ENCODE results near the gene KPNA6. TPM values are rescaled to one million over a fixed set of nuclear protein-coding genes. Genes with fewer than 3 reads are reported as not detected.

Gene KPNA6
- total and polyA plus RNA-seq, 9 of the 15 experiments (the other 6 are each of a cell fraction or from before 2014, with no cell fraction given), result 20.1 to 54.6 (median 32.2) TPM

- TF ChIP-seq, protein P1, sequence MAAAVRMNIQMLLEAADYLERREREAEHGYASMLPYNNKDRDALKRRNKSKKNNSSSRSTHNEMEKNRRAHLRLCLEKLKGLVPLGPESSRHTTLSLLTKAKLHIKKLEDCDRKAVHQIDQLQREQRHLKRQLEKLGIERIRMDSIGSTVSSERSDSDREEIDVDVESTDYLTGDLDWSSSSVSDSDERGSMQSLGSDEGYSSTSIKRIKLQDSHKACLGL (CRISPR knock-in tag; IDR thresholded peaks at IDR 0.05; ENCODE audit: borderline replicate concordance, poor library complexity, severe bottlenecking), result no peak
- no peak for TF ChIP-seq CBX8 (IDR thresholded peaks at IDR 0.05; ENCODE audit: borderline replicate concordance, extremely low read depth, low read depth, low read length, poor library complexity, severe bottlenecking)
- TF ChIP-seq ID3 (CRISPR knock-in tag; IDR thresholded peaks at IDR 0.05), result no peak
- TF ChIP-seq ID3 (tag; IDR thresholded peaks at IDR 0.05), result no peak
- TF ChIP-seq ZNF507 (tag; conservative IDR thresholded peaks at IDR 0.05), result no peak
- TF ChIP-seq U2AF1 (optimal IDR thresholded peaks at IDR 0.05; ENCODE audit: low read depth, low read length), result no peak
- peak; percentile 28 for TF ChIP-seq NEUROD1 (IDR thresholded peaks at IDR 0.05; ENCODE audit: borderline replicate concordance, low read depth, low read length, partially characterized antibody)
- TF ChIP-seq DNMT1 (IDR thresholded peaks at IDR 0.05), result no peak
- TF ChIP-seq, protein P2, sequence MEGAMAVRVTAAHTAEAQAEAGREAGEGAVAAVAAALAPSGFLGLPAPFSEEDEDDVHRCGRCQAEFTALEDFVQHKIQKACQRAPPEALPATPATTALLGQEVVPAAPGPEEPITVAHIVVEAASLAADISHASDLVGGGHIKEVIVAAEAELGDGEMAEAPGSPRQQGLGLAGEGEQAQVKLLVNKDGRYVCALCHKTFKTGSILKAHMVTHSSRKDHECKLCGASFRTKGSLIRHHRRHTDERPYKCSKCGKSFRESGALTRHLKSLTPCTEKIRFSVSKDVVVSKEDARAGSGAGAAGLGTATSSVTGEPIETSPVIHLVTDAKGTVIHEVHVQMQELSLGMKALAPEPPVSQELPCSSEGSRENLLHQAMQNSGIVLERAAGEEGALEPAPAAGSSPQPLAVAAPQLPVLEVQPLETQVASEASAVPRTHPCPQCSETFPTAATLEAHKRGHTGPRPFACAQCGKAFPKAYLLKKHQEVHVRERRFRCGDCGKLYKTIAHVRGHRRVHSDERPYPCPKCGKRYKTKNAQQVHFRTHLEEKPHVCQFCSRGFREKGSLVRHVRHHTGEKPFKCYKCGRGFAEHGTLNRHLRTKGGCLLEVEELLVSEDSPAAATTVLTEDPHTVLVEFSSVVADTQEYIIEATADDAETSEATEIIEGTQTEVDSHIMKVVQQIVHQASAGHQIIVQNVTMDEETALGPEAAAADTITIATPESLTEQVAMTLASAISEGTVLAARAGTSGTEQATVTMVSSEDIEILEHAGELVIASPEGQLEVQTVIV (CRISPR knock-in tag; IDR thresholded peaks at IDR 0.05; ENCODE audit: borderline replicate concordance), result no peak; the same call in 1 of the 2 replicates
- no peak for TF ChIP-seq ZNF232 (CRISPR knock-in tag; IDR thresholded peaks at IDR 0.05)
- no peak for TF ChIP-seq ZNF146 (CRISPR knock-in tag; IDR thresholded peaks at IDR 0.05; ENCODE audit: unreplicated experiment)
- TF ChIP-seq RFX5 (IDR thresholded peaks at IDR 0.05; ENCODE audit: low read depth, low read length), result no peak
- TF ChIP-seq, protein P3, sequence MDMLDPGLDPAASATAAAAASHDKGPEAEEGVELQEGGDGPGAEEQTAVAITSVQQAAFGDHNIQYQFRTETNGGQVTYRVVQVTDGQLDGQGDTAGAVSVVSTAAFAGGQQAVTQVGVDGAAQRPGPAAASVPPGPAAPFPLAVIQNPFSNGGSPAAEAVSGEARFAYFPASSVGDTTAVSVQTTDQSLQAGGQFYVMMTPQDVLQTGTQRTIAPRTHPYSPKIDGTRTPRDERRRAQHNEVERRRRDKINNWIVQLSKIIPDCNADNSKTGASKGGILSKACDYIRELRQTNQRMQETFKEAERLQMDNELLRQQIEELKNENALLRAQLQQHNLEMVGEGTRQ (CRISPR knock-in tag; IDR thresholded peaks at IDR 0.05), result no peak
- no peak for TF ChIP-seq ZBTB34 (CRISPR knock-in tag; IDR thresholded peaks at IDR 0.05)
- no peak for TF ChIP-seq CREB1 (IDR thresholded peaks at IDR 0.05)
- TF ChIP-seq CREB1 (CRISPR knock-in tag; IDR thresholded peaks at IDR 0.05), result no peak; the same call in 1 of the 2 replicates
These were observed 93.4 kb downstream of the KPNA6 start (continued) for GRCh38 chr1:32201011-32201855.
